ENCODE results near the gene ARFGAP2.
A peak's percentile ranks its signal among the peaks of the same experiment; 100 is the strongest.
"Not testable (repeated sequence)": the region's sequence is repeated elsewhere in the genome, so short reads cannot be mapped to it uniquely, and the experiment has no call there.

Gene ARFGAP2

DNA sequence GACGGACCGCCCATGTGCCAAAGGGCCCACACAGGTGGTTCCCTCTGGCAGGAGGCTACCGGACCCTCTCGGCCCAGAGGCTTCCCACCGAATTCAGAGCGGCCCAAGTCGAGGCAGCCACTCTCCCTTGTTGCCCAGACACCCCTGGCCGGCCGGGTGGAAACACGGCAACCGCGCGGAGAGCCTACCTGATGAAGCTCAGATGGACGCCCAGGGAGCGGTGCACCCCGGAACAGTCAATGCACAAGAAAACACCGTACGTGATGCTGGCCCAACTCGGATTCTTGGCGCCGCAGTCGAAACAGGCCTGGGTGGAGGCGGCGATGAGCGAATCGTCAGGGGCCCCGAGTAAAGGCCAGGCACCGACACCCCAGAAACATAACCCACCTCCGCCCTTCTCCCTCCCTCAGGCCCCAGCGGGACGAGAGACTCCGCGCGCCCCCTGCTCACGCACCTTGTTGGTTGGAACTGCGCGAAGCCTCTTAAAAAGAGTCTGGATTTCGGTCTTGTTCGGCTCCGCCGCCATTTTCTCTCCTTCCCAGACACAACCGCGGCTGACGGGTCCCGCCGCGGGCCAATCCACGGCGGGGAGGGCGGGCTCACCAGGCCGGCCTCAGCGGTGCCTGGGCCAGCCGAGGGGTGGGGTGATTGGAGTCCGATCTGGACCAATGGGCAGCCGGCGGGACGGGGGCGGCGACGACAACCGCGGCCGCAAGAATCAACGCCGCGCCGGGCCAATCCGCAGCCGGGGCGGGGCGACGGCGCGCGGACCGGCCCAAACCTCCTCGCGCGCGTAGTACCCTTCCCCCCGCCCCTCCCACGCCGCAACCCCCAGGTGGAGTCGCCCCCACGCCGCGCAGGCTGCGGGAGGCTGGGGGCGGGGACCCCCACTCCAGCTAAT is at the start of gene ARFGAP2:
TSS of gene ARFGAP2 (minus strand) at position 552 of the 901 bp plus-strand sequence. CDS start at position 526, 26 bp downstream.
- peaks cover 14% of the 10 kb centered on the region for H3K4me1 ChIP-seq (ENCODE audit: control insufficient read depth, insufficient read depth, low read length)
- peaks cover 64% of the 10 kb centered on the region for H3K36me3 ChIP-seq (ENCODE audit: control insufficient read depth, insufficient read depth, low read length)
- peak within 1 kb of the TSS; percentile 99 for H3K27ac ChIP-seq (ENCODE audit: low read depth, low read length)
- peak within 1 kb of the TSS; percentile 100 for H3K4me3 ChIP-seq (ENCODE audit: low read depth, low read length)
- no peaks in the 10 kb centered on the region for H3K9me3 ChIP-seq (ENCODE audit: control insufficient read depth, insufficient read depth, low read depth, low read length)
- peak within 1 kb of the TSS; percentile 100 for H3K9ac ChIP-seq (ENCODE audit: low read length)
- H3K27me3 ChIP-seq (ENCODE audit: control insufficient read depth, insufficient read depth, low read length) = no peaks in the 10 kb centered on the region

DNA sequence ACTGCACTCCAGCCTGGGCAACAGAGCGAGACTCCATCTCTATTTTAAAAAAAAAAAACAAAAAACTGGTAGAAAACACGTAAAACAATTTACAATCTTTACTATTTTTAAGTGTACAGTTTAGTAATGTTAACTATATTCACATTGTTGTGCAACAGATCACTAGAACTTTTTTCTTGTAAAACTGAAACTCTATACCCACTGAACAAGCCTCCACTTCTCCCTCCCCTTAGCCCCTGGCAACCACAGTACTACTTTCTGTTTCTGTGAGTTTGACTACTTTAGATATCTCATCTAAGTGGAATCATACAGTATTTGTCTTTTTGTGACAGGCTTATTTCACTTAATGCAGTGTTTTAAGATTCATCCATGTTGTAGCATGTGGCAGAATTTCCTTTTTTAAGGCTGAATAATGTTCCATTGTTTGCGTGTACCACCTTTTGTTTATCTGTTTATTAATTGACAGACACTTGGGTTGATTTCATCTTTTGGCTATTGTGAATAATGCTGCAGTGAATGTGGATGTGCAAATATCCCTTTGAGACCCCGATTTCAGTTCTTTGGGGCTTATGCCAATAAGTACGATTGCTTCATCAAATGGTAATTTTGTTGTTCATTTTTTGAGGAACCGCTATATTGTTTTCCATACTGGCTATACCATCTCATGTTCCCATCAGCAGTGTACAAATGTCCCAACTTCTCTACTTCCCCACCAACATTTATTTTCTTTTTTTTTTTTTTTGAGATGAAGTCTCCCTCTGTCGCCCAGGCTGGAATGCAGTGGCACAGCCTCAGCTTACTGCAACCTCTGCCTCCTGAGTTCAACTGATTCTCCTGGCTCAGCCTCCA is 49.1 kb upstream of the ARFGAP2 start:
- no peak overlapping the region for H3K9ac ChIP-seq (ENCODE audit: low read length)
- H3K4me3 ChIP-seq (ENCODE audit: low read depth, low read length) = no peak overlapping the region
- H3K27ac ChIP-seq (ENCODE audit: low read depth, low read length) = no peak overlapping the region
- H3K36me3 ChIP-seq (ENCODE audit: control insufficient read depth, insufficient read depth, low read length) = peaks cover 65% of the 10 kb centered on the region
- H3K9me3 ChIP-seq (ENCODE audit: control insufficient read depth, insufficient read depth, low read depth, low read length) = no peaks in the 10 kb centered on the region
- H3K27me3 ChIP-seq (ENCODE audit: control insufficient read depth, insufficient read depth, low read length) = no peaks in the 10 kb centered on the region
- no peaks in the 10 kb centered on the region for H3K4me1 ChIP-seq (ENCODE audit: control insufficient read depth, insufficient read depth, low read length)

DNA sequence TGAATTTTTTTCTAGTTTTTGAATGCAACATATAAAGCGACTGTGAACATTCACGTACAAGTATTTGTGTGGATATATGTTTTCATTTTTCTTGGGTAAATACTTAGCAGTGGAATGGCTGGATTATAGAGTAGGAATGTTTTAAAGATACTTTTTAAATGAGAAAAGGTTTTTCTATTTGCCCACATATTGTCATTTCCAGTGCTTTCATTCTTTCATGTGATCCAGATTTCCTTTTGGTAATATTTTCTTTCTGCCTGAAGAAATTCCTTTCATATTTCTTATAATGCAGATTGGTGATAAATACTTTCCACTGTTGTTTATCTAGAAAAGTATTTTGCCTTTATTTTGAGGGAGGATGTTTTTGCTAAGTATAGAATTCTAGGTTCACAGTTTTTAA is 46.0 kb upstream of the ARFGAP2 start:
- H3K27ac ChIP-seq (ENCODE audit: low read depth, low read length) = no peak overlapping the region
- no peak overlapping the region for H3K9ac ChIP-seq (ENCODE audit: low read length)
- no peak overlapping the region for H3K4me3 ChIP-seq (ENCODE audit: low read depth, low read length)
- peaks cover 65% of the 10 kb centered on the region for H3K36me3 ChIP-seq (ENCODE audit: control insufficient read depth, insufficient read depth, low read length)
- H3K27me3 ChIP-seq (ENCODE audit: control insufficient read depth, insufficient read depth, low read length) = no peaks in the 10 kb centered on the region
- H3K4me1 ChIP-seq (ENCODE audit: control insufficient read depth, insufficient read depth, low read length) = no peaks in the 10 kb centered on the region
- no peaks in the 10 kb centered on the region for H3K9me3 ChIP-seq (ENCODE audit: control insufficient read depth, insufficient read depth, low read depth, low read length)

DNA sequence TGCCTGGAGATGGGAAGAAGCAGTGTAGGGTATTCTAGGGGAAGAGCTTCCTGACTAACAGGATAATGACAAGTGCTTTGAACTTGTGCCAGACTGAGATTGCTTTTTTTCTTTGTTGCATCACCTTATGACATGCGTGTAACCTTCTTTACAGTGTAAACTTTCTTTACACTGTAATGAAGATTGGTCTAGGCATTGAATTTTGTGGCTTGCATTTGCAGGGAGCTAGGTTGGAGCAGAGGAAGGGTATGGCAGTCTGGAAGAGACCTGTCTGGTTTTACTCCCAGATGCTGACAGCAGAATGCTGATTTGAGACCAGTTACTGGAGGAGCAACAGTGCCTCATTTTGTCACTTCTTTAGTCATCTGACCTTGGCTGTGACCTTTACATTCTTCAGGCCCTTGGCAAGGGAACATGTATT is 43.7 kb upstream of the ARFGAP2 start:
- Histone ChIP-seq H3K27me3 (ENCODE audit: control insufficient read depth, insufficient read depth, low read length) (no peaks in the 10 kb centered on the region), H3K4me1 (ENCODE audit: control insufficient read depth, insufficient read depth, low read length) (peaks cover 8% of the 10 kb centered on the region), H3K27ac (ENCODE audit: low read depth, low read length) (no peak overlapping the region), H3K4me3 (ENCODE audit: low read depth, low read length) (no peak overlapping the region), H3K9ac (ENCODE audit: low read length) (no peak overlapping the region), H3K36me3 (ENCODE audit: control insufficient read depth, insufficient read depth, low read length) (peaks cover 49% of the 10 kb centered on the region), H3K9me3 (ENCODE audit: control insufficient read depth, insufficient read depth, low read depth, low read length) (no peaks in the 10 kb centered on the region)

DNA sequence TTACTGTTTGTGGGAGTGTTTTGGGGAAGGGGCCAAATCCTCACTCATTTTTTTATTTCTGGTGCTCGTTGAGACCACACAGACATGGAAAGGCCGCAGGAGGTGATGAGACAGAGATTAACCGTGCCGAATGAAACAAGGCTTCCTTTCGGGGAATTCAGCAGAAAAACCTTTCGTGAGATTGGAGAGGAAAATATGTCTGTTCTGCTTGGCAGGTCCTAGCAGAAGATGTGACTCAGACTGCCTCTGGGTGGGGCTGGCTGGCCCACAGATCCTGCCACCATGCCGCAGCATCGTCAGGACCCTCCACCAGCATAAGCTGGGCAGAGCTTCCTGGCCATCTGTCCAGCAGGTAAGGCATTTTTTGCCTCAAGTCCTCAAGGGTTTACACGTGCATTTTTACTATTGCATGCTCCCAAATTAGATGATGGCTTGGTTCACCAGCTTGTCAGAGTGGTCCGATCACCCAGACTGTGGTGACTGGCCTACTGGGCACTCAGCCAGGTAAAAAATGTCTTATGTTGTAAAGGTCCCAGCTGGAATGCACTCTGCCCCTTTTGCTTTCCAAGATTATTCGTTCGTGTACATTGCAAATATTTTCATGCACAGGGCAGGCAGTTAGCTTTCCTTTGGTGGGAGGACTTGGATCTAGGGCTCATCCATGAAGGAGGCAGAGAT is 39.6 kb upstream of the ARFGAP2 start:
- peak overlapping the region; percentile 98; the same call in 1 of the 2 replicates for H3K27ac ChIP-seq (ENCODE audit: low read depth, low read length)
- no peaks in the 10 kb centered on the region for H3K9me3 ChIP-seq (ENCODE audit: control insufficient read depth, insufficient read depth, low read depth, low read length)
- H3K9ac ChIP-seq (ENCODE audit: low read length) = peak overlapping the region; percentile 100
- H3K27me3 ChIP-seq (ENCODE audit: control insufficient read depth, insufficient read depth, low read length) = no peaks in the 10 kb centered on the region
- H3K4me3 ChIP-seq (ENCODE audit: low read depth, low read length) = peak overlapping the region; percentile 83
- H3K36me3 ChIP-seq (ENCODE audit: control insufficient read depth, insufficient read depth, low read length) = peaks cover 26% of the 10 kb centered on the region
- peaks cover 8% of the 10 kb centered on the region for H3K4me1 ChIP-seq (ENCODE audit: control insufficient read depth, insufficient read depth, low read length)

DNA sequence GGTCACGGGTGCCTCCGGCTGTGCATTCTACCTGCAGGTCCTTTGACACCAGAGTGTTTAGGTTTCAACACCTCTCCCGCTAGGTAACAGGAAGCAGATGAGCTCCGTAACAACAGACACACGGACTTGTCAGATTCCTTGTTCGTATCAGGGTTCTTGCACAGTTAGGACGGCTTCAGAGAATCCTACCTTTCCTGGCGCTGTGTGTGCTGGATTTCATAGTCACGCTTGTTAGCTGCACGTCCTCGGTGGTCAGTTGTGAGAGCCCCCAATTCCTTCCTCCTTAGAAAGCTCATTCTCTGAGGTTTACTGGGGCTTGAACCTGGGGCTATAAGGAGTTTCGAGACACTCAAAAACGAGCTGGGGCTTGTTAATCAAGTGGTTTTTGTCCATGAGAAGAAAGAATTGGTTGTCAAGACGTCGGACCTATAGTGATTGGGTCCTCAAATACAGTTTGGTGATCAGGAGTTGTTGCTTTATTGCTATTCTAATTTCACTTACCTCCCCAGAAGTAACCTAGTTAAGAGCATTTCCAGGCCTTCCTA is 38.8 kb upstream of the ARFGAP2 start:
- H3K27me3 ChIP-seq (ENCODE audit: control insufficient read depth, insufficient read depth, low read length) = no peaks in the 10 kb centered on the region
- H3K4me1 ChIP-seq (ENCODE audit: control insufficient read depth, insufficient read depth, low read length) = peaks cover 8% of the 10 kb centered on the region
- H3K4me3 ChIP-seq (ENCODE audit: low read depth, low read length) = peak overlapping the region; percentile 83
- H3K27ac ChIP-seq (ENCODE audit: low read depth, low read length) = peak overlapping the region; percentile 98
- peak overlapping the region; percentile 100 for H3K9ac ChIP-seq (ENCODE audit: low read length)
- no peaks in the 10 kb centered on the region for H3K9me3 ChIP-seq (ENCODE audit: control insufficient read depth, insufficient read depth, low read depth, low read length)
- H3K36me3 ChIP-seq (ENCODE audit: control insufficient read depth, insufficient read depth, low read length) = peaks cover 23% of the 10 kb centered on the region

DNA sequence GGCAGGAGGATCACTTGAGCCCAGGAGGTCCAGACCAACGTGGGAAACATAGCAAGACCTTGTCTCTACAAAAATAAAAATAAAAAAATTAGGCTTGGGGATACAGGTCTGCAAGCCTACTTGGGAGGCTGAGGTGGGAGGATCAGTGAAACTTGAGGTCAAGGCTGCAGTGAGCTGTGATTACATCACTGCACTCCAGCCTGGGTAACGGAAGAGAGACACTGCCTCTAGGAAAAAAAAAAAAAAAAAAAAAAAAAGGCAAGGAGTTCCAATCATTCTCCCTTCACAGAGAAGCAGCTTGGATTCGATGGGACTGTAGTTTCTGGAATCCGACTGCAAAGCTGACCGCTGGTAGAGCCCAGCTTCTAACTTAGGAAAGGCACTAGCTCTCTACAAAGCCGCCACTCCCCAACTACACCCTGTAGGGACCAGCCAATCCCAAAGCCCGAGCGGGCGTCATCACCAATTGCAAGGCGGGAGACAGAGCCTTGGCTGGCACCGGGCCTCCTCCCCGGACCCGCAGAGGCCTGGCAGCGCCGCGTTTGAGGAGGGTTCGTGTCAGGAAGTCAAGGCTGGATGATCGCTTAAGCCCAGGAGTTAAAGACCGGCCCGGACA is 37.4 kb upstream of the ARFGAP2 start:
- H3K27ac ChIP-seq (ENCODE audit: low read depth, low read length) = peak overlapping the region; percentile 82; the same call in 1 of the 2 replicates
- H3K4me3 ChIP-seq (ENCODE audit: low read depth, low read length) = peak overlapping the region; percentile 83
- H3K27me3 ChIP-seq (ENCODE audit: control insufficient read depth, insufficient read depth, low read length) = no peaks in the 10 kb centered on the region
- H3K9me3 ChIP-seq (ENCODE audit: control insufficient read depth, insufficient read depth, low read depth, low read length) = 0 out of 2 replicates have a peak, but pooled peaks cover 3% of the 10 kb centered on the region
- peaks cover 12% of the 10 kb centered on the region for H3K36me3 ChIP-seq (ENCODE audit: control insufficient read depth, insufficient read depth, low read length)
- peak overlapping the region; percentile 79 for H3K9ac ChIP-seq (ENCODE audit: low read length)
- H3K4me1 ChIP-seq (ENCODE audit: control insufficient read depth, insufficient read depth, low read length) = peaks cover 8% of the 10 kb centered on the region

DNA sequence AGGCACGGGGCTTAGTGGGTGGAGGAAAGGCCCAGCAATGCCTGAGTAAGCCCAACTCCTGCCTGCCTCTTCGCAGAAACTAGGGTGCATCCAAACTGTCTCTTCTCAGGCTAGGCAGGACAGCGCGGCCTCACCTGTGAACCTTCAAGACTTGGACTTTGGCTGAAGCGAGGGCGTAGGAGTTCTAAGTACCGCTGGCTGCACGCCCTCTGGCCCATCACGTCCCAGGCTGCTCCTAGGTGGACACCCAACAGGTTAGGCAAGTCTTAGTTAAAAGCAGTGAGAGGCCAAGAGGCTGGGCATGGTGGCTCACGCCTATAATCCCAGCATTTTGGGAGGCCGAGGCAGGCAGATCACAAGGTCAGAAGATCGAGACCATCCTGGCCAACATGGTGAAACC is 36.3 kb upstream of the ARFGAP2 start:
- Histone ChIP-seq H3K27ac (ENCODE audit: low read depth, low read length) (no peak overlapping the region), H3K4me3 (ENCODE audit: low read depth, low read length) (no peak overlapping the region), H3K9me3 (ENCODE audit: control insufficient read depth, insufficient read depth, low read depth, low read length) (0 out of 2 replicates have a peak, but pooled peaks cover 3% of the 10 kb centered on the region), H3K4me1 (ENCODE audit: control insufficient read depth, insufficient read depth, low read length) (peaks cover 8% of the 10 kb centered on the region), H3K36me3 (ENCODE audit: control insufficient read depth, insufficient read depth, low read length) (peaks cover 3% of the 10 kb centered on the region), H3K27me3 (ENCODE audit: control insufficient read depth, insufficient read depth, low read length) (no peaks in the 10 kb centered on the region), H3K9ac (ENCODE audit: low read length) (no peak overlapping the region)

DNA sequence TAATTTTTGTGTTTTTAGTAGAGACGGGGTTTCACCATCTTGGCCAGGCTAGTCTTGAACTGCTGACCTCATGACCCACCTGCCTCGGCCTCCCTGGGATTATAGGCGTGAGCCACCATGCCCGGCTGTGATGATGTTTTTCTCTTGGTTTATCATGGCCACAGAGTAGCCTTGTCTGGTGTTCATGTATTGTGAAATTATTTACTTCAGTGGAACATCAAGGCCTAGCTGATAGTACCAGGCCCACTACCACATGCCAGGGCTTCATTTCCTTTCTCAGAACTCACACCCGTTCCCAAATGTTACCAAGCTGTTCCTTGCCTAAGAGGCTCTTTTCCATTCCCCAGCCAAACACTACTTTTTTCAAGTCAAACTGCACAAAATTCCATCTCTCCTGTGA is 31.9 kb upstream of the ARFGAP2 start:
- peaks cover 14% of the 10 kb centered on the region for H3K4me1 ChIP-seq (ENCODE audit: control insufficient read depth, insufficient read depth, low read length)

DNA sequence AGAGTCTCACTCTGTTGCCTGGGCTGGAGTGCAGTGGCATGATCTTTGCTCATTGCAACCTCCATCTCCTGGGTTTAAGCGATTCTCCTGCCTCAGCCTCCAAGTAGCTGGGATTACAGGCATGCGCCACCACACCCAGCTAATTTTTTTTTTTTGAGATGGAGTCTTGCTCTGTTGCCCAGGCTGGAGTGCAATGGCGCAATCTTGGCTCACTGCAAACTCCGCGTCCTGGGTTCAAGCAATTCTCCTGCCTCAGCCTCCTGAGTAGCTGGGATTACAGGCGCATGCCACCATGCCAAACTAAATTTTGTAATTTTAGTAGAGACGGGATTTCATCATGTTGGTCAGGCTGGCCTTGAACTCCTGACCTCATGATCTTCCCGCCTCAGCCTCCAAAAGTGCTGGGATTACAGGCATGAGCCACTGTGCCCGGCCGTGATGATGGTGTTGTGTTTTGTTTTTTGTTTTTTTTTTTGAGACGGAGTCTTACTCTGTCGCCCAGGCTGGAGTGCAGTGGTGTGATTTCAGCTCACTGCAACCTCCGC is 31.4 kb upstream of the ARFGAP2 start:
- not testable (repeated sequence) for H3K27me3 ChIP-seq (ENCODE audit: control insufficient read depth, insufficient read depth, low read length); H3K27ac ChIP-seq (ENCODE audit: low read depth, low read length); H3K9me3 ChIP-seq (ENCODE audit: control insufficient read depth, insufficient read depth, low read depth, low read length); H3K4me3 ChIP-seq (ENCODE audit: low read depth, low read length); H3K9ac ChIP-seq (ENCODE audit: low read length); H3K36me3 ChIP-seq (ENCODE audit: control insufficient read depth, insufficient read depth, low read length)
- H3K4me1 ChIP-seq (ENCODE audit: control insufficient read depth, insufficient read depth, low read length) = peaks cover 14% of the 10 kb centered on the region

More for the DNA sequence above, 31.9 kb upstream of the ARFGAP2 start:
- Histone ChIP-seq H3K9ac (ENCODE audit: low read length) (no peak overlapping the region), H3K4me3 (ENCODE audit: low read depth, low read length) (no peak overlapping the region), H3K9me3 (ENCODE audit: control insufficient read depth, insufficient read depth, low read depth, low read length) (0 out of 2 replicates have a peak, but pooled peaks cover 3% of the 10 kb centered on the region), H3K27ac (ENCODE audit: low read depth, low read length) (no peak overlapping the region), H3K36me3 (ENCODE audit: control insufficient read depth, insufficient read depth, low read length) (no peaks in the 10 kb centered on the region), H3K27me3 (ENCODE audit: control insufficient read depth, insufficient read depth, low read length) (no peaks in the 10 kb centered on the region)

All from HUES6 (cell line).